Neural cell (in vitro differentiated cells): ENCODE results near the gene SVBP. TPM values are rescaled to one million over a fixed set of nuclear protein-coding genes. Genes with fewer than 3 reads are reported as not detected.

Source experiments
- H2AFZ ChIP-seq: fragments of 200-600, 300-800 bp; sonication (generic), shearing (Covaris generic); 2 replicates; pipeline ENCODE4 v1.6.0; 2014; ENCODE audit warnings: low read depth, mild to moderate bottlenecking, antibody characterized with exemption, low read length, moderate library complexity
- H3F3A ChIP-seq: fragments of 200-600 bp; shearing (Covaris generic); 2 replicates; pipeline ENCODE4 v1.6.1; 2016; ENCODE audit warnings: mild to moderate bottlenecking, moderate library complexity, mixed read lengths, antibody characterized with exemption, low read length; ENCODE audit not compliant: insufficient read depth, poor library complexity, severe bottlenecking
- H3K27ac ChIP-seq: fragments of 200-600, 300-800 bp; sonication (generic), shearing (Covaris generic); 2 replicates; pipeline ENCODE4 v1.5.1; 2014; ENCODE audit warnings: mild to moderate bottlenecking, low read length, moderate library complexity
- H3K27me3 ChIP-seq: fragments of 300-800, 200-600 bp; sonication (generic), shearing (Covaris generic); 2 replicates; pipeline ENCODE4 v1.6.0; 2014; ENCODE audit warnings: mild to moderate bottlenecking, low read depth, low read length, moderate library complexity; ENCODE audit not compliant: insufficient read depth
- H3K36me3 ChIP-seq: fragments of 300-800, 200-600 bp; sonication (generic), shearing (Covaris generic); 2 replicates; pipeline ENCODE4 v1.5.1; 2014; ENCODE audit warnings: mild to moderate bottlenecking, antibody characterized with exemption, low read length, moderate library complexity; ENCODE audit not compliant: insufficient read depth
- H3K4me2 ChIP-seq: fragments of 300-800, 200-600 bp; sonication (generic), shearing (Covaris generic); 2 replicates; pipeline ENCODE4 v1.6.0; 2014; ENCODE audit warnings: mild to moderate bottlenecking, low read length
- H3K4me3 ChIP-seq: fragments of 300-800, 200-600 bp; sonication (generic), shearing (Covaris generic); 2 replicates; pipeline ENCODE4 v1.5.1; 2014; ENCODE audit warnings: mild to moderate bottlenecking, low read length, moderate library complexity
- H3K79me2 ChIP-seq: fragments of 200-600 bp; shearing (Covaris generic); replicated peaks from 2 replicates; pipeline ENCODE4 v1.6.0; 2014; ENCODE audit warnings: mild to moderate bottlenecking, low read length, moderate library complexity; ENCODE audit not compliant: insufficient read depth
- H3K9ac ChIP-seq: fragments of 300-800, 200-600 bp; sonication (generic), shearing (Covaris generic); 2 replicates; pipeline ENCODE4 v1.6.1; 2016; ENCODE audit warnings: mild to moderate bottlenecking, low read length, mixed read lengths
- H3K9me2 ChIP-seq: fragments of 200-600 bp; shearing (Covaris generic); 2 replicates; pipeline ENCODE4 v1.6.1; 2016; ENCODE audit warnings: mild to moderate bottlenecking, low read length, mixed read lengths; ENCODE audit not compliant: insufficient read depth
- H3K9me3 ChIP-seq: fragments of 200-600, 300-800 bp; sonication (generic), shearing (Covaris generic); 2 replicates; pipeline ENCODE4 v1.6.1; 2016; ENCODE audit warnings: mild to moderate bottlenecking, mixed run types, low read length, moderate library complexity, mixed read lengths
- H4K20me1 ChIP-seq: fragments of 200-600 bp; shearing (Covaris generic); 2 replicates; pipeline ENCODE4 v1.6.1; 2016; ENCODE audit warnings: mild to moderate bottlenecking, mixed run types; ENCODE audit not compliant: insufficient read depth
- CTCF ChIP-seq: fragments of 450-650 bp; IDR thresholded peaks from 2 replicates; pipeline ENCODE4 v1.5.1; 2014; ENCODE audit warnings: antibody characterized with exemption, mild to moderate bottlenecking, moderate library complexity; ENCODE audit not compliant: poor library complexity, severe bottlenecking
- EP300 ChIP-seq: fragments of 450-650 bp; conservative IDR thresholded peaks from 2 replicates; pipeline ENCODE4 v1.6.1; 2014; ENCODE audit warnings: antibody characterized with exemption, mild to moderate bottlenecking, moderate library complexity; ENCODE audit not compliant: poor library complexity, severe bottlenecking
- EZH2 ChIP-seq: fragments of 200-600, 300-800 bp; shearing (Covaris generic), sonication (generic); IDR thresholded peaks from 2 replicates; pipeline ENCODE4 v1.6.1; 2014; ENCODE audit warnings: antibody characterized with exemption, low read length, borderline replicate concordance, mild to moderate bottlenecking; ENCODE audit not compliant: insufficient read depth, poor library complexity, severe bottlenecking
- MXI1 ChIP-seq: fragments of 450-650 bp; conservative IDR thresholded peaks from 2 replicates; pipeline ENCODE4 v1.6.1; 2014; ENCODE audit warnings: antibody characterized with exemption, mild to moderate bottlenecking; ENCODE audit not compliant: poor library complexity, severe bottlenecking
- POLR2AphosphoS5 ChIP-seq: IDR thresholded peaks from 2 replicates; pipeline ENCODE4 v1.6.1; 2012
- RAD21 ChIP-seq: fragments of 450-650 bp; conservative IDR thresholded peaks from 2 replicates; pipeline ENCODE4 v1.6.1; 2014; ENCODE audit warnings: antibody characterized with exemption, mild to moderate bottlenecking, moderate library complexity
- REST ChIP-seq: IDR thresholded peaks from 2 replicates; pipeline ENCODE4 v1.6.1; 2012; ENCODE audit warnings: borderline replicate concordance
- SMC3 ChIP-seq: fragments of 450-650 bp; conservative IDR thresholded peaks from 2 replicates; pipeline ENCODE4 v1.6.1; 2014; ENCODE audit warnings: antibody characterized with exemption, mild to moderate bottlenecking, moderate library complexity; ENCODE audit not compliant: poor library complexity
- TAF1 ChIP-seq: IDR thresholded peaks from 2 replicates; pipeline ENCODE4 v1.6.1; 2012; ENCODE audit warnings: low read depth
- polyA plus RNA-seq: library from polyadenylated mRNA; depleted of rRNA; stranded (reverse); fragments of >200 nt; gene quantifications from 2 replicates; pipeline ENCODE4 v1.2.3, GENCODE V29; 2014

SVBP gene
- polyA plus RNA-seq, 1 donor from 2014 or later = 231 TPM

GRCh38 chr1:42769811-42770210 lies 47.4 kb downstream of the SVBP start:
- Histone ChIP-seq H3K4me2 (no peak overlapping the region), H3K79me2 (peaks cover 60% of the 10 kb centered on the region), H3F3A (no peaks in the 10 kb centered on the region), H4K20me1 (no peaks in the 10 kb centered on the region), H3K36me3 (peaks cover 5% of the 10 kb centered on the region), H3K27me3 (no peaks in the 10 kb centered on the region), H3K9ac (no peak overlapping the region), H3K4me3 (peak overlapping the region; percentile 29), H2AFZ (no peak overlapping the region), H3K9me3 (no peaks in the 10 kb centered on the region), H3K27ac (no peak overlapping the region), H3K9me2 (no peaks in the 10 kb centered on the region)
- no peak for TF ChIP-seq RAD21
- TF ChIP-seq SMC3 = no peak
- no peak for TF ChIP-seq REST
- TF ChIP-seq EP300 = no peak
- TF ChIP-seq MXI1 = no peak
- TF ChIP-seq POLR2AphosphoS5 = no peak
- TF ChIP-seq EZH2 = no peak
- no peak for TF ChIP-seq CTCF
- no peak for TF ChIP-seq TAF1

GRCh38 chr1:42768172-42768571 lies 49.0 kb downstream of the SVBP start:
- Histone ChIP-seq H3K9me3 (no peaks in the 10 kb centered on the region), H3K4me2 (peak overlapping the region; percentile 90), H2AFZ (no peak overlapping the region), H4K20me1 (no peaks in the 10 kb centered on the region), H3F3A (no peaks in the 10 kb centered on the region), H3K27ac (no peak overlapping the region), H3K4me3 (peak overlapping the region; percentile 98), H3K79me2 (peaks cover 76% of the 10 kb centered on the region), H3K9me2 (no peaks in the 10 kb centered on the region), H3K36me3 (no peaks in the 10 kb centered on the region), H3K27me3 (no peaks in the 10 kb centered on the region), H3K9ac (peak overlapping the region; percentile 96)
- no peak for TF ChIP-seq EP300

GRCh38 chr1:42767510-42768000 lies 49.6 kb downstream of the SVBP start:
- Histone ChIP-seq H3K9me3 (no peaks in the 10 kb centered on the region), H3K79me2 (peaks cover 80% of the 10 kb centered on the region), H4K20me1 (no peaks in the 10 kb centered on the region), H3K27ac (peak overlapping the region; percentile 94), H2AFZ (peak overlapping the region; percentile 78), H3K9ac (peak overlapping the region; percentile 96), H3K36me3 (no peaks in the 10 kb centered on the region), H3K4me3 (peak overlapping the region; percentile 98), H3F3A (no peaks in the 10 kb centered on the region), H3K9me2 (no peaks in the 10 kb centered on the region), H3K4me2 (peak overlapping the region; percentile 90), H3K27me3 (no peaks in the 10 kb centered on the region)
- peak; percentile 6 for TF ChIP-seq TAF1
- TF ChIP-seq CTCF = no peak
- no peak for TF ChIP-seq POLR2AphosphoS5
- TF ChIP-seq REST = peak; percentile 47
- TF ChIP-seq MXI1 = peak; percentile 90
- peak; percentile 6 for TF ChIP-seq EP300
- TF ChIP-seq SMC3 = peak; percentile 54
- TF ChIP-seq RAD21 = no peak
